ENCODE data around the gene CCL1.

Gene CCL1

DNA sequence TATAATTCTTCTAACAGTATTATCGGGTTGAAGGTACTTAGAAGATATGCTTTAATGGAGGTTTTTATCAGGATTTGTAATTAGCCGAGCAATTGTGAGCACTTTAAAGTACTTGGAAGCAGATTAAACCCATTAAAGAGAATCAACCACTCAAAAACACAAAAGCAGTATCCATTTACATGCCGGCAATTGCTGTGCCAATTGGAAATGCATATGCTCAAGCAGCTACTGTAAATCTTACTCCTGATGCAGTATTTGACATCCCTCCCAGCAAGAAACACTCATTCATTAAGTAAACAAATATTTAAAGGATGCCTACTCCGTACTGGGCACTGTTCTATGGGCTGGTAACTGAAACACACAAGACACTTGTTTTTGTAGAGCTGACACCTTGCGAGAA, 11.4 kb upstream of the CCL1 start:
- TF ChIP-seq, protein P1, sequence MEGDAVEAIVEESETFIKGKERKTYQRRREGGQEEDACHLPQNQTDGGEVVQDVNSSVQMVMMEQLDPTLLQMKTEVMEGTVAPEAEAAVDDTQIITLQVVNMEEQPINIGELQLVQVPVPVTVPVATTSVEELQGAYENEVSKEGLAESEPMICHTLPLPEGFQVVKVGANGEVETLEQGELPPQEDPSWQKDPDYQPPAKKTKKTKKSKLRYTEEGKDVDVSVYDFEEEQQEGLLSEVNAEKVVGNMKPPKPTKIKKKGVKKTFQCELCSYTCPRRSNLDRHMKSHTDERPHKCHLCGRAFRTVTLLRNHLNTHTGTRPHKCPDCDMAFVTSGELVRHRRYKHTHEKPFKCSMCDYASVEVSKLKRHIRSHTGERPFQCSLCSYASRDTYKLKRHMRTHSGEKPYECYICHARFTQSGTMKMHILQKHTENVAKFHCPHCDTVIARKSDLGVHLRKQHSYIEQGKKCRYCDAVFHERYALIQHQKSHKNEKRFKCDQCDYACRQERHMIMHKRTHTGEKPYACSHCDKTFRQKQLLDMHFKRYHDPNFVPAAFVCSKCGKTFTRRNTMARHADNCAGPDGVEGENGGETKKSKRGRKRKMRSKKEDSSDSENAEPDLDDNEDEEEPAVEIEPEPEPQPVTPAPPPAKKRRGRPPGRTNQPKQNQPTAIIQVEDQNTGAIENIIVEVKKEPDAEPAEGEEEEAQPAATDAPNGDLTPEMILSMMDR (conservative IDR thresholded peaks at IDR 0.05; ENCODE audit: low read length) = no peak
- no peak overlapping the region for H3K4me3 ChIP-seq (ENCODE audit: low read length)
- DNase-seq (ENCODE audit: low read depth) = no peak

DNA sequence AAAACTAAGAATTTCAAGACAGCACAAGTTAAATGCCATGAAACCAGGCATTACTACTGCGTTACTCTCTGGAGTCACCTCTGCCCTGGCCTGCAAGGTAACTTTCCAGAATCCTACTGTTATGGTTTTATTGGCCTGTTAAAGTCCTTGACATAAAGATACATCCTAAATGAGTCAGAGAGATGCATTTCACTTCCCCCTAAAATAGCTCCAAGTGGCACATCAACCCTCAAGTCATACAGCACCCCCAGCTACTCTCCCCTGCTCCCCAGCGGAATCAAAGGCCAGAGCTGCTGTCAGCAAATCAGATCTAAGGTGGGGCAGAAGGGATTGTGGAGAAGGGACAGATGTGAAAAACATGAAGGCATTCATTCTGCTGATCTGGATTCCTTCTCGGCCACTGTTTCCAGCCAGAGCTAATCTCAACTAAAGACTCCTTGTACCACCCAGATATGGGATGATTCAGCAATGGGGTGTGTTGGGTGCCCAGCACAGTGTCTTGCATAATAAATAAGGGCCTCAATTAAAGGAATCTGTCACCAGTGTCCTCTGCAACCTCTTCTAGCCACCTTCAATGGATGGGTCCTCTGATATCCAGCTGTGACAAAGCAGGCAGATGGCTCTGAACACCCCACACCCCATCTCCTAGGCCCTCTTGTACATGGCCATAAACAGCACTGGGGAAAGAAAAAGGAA, 8.5 kb upstream of the CCL1 start:
- TF ChIP-seq, protein P1 (conservative IDR thresholded peaks at IDR 0.05; ENCODE audit: low read length) = no peak
- DNase-seq (ENCODE audit: low read depth) = no peak
- no peak overlapping the region for H3K4me3 ChIP-seq (ENCODE audit: low read length)

DNA sequence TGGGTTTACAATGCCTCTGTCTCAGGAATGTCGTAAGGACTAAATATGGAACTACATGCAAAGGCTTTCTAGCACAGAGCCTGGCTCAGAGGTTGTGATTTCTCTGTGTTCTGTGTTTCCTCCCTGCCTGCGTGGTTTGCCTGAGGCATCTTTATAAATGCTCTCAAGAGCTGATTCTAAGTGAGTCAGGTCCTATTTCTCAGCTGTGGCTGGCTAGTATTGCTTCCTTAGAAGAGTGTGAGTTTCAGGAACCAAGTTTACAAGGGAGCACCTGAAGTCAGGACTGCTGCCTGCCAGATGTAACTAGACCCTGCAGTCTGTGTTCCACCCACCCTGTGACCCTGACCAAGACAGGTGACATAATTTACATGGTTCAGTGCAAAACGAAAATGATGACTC, 8.0 kb upstream of the CCL1 start:
- TF ChIP-seq, protein P1 (conservative IDR thresholded peaks at IDR 0.05; ENCODE audit: low read length) = no peak
- no peak overlapping the region for H3K4me3 ChIP-seq (ENCODE audit: low read length)
- no peak for DNase-seq (ENCODE audit: low read depth)

DNA sequence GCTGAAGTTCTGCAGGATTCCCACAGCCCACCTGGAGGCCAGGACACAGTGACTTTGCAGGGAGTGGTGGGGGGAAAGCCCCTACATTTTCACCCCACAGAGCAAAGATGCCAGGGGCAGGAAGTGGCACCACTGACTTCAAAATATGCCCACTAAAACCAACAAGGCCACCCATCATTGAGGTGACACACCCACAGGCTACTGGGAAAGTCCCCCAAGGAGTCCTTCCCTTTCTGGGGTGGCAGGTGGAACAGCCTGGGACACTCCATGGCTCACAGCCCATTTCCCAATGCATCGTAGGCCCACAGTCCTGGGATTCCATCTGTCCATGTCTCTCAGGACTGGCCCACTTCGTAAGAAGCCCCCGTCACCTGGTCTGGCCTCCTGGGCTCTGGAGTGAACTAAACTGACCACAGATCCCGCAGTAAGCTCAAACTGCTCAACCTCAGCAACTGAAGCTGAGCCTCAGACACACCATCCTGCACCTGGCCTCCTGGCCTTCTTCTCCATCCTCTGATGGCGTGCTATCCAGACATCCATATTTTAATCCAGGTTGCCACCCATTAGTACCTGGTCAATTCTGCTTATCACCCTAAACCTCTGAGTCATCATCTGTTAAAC, 7.5 kb upstream of the CCL1 start:
- DNase-seq (ENCODE audit: low read depth) = no peak
- H3K4me3 ChIP-seq (ENCODE audit: low read length) = no peak overlapping the region
- TF ChIP-seq, protein P1 (conservative IDR thresholded peaks at IDR 0.05; ENCODE audit: low read length) = no peak

DNA sequence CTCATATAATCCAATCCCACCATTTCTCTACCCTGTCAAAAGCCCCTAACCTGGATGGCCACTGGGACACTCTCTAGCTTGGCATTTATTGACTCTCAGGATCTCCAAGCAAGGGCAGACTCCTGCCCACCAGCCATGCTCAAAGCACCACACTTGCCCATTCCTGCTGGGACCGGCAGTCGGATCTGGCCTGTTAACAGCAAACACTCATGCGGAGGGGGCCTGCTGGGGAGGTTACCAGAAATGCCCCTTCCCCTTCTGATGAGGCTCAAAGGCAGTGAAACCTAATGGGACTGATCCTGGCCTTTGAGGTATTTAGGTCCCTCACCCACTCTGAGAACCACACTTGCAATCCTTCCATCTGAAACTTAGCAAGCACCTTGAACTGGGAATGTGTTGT, 6.5 kb upstream of the CCL1 start:
- no peak for DNase-seq (ENCODE audit: low read depth)
- TF ChIP-seq, protein P1 (conservative IDR thresholded peaks at IDR 0.05; ENCODE audit: low read length) = no peak
- H3K4me3 ChIP-seq (ENCODE audit: low read length) = no peak overlapping the region

DNA sequence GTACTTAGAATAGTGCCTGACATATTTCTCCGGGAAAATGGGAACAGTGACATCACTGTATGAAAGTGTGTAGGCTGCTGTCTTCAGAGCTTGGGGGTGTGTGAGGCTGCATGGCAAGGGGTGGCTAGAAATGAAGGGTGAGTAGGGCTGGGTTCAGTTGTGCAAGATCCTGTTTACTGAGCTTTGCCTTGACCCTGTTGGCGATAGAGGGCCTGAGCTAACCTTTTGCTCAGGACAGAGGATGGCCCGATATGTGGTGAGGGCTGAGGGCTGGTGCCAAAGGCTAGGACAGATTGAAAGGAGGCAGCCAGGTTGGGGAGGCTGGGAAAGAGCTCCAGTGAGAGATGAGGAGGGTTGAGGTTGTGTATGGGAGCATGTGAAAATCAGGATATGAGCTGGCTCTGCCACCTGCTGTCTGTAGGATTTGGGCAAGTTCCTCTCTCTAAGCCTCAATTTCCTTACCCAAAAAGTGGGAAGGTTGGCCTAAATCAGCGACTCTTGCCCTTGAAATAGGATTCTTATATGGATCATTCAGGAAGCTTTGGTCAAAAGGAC, 6.0 kb upstream of the CCL1 start:
- DNase-seq (ENCODE audit: low read depth) = no peak
- H3K4me3 ChIP-seq (ENCODE audit: low read length) = no peak overlapping the region
- TF ChIP-seq, protein P1 (conservative IDR thresholded peaks at IDR 0.05; ENCODE audit: low read length) = no peak

Data from AG10803 (cell line).